NB4 (cell line): Measurements from ENCODE around the gene CRTAC1.

Experiments used
- CTCF ChIP-seq: IDR thresholded peaks from one replicate; pipeline ENCODE4 v1.5.1; 2012; ENCODE audit warnings: low read depth, low read length
- MAX ChIP-seq: IDR thresholded peaks from 2 replicates; pipeline ENCODE4 v1.6.1; 2011; ENCODE audit warnings: low read depth, low read length
- POLR2A ChIP-seq: IDR thresholded peaks from 2 replicates; pipeline ENCODE4 v1.6.1; 2011; ENCODE audit warnings: mild to moderate bottlenecking; ENCODE audit not compliant: insufficient read length; ENCODE audit errors: extremely low read depth

- TF ChIP-seq CTCF (no peak), POLR2A (no peak), MAX (no peak)
These were observed 113.8 kb downstream of the CRTAC1 start for GRCh38 chr10:97916586-97916985.
